ENCODE results near the gene ATP6AP1. TPM values are rescaled to one million over a fixed set of nuclear protein-coding genes. Genes with fewer than 3 reads are reported as not detected.
A peak's percentile ranks its signal among the peaks of the same experiment; 100 is the strongest.

ATP6AP1 gene
- polyA plus RNA-seq (2011; rRNA removed) (82.8 and 143 TPM in 2 replicates), polyA minus RNA-seq (2011; rRNA and poly(A)+ RNA removed) (69.2 and 87.3 TPM in 2 replicates)

GRCh38 chrX:154428176-154429171, at the start of gene ATP6AP1:
Gene ATP6AP1, plus strand, starts transcription at chrX:154428677. Its CDS starts 16 bp downstream, at chrX:154428693.
- ChIA-PET POLR2A (no interaction called here), CTCF (interaction anchor here (0.6 to 0.8 kb wide), 2 partner anchors 17 to 30 kb away, joined by 3 to 6 read pairs; partner anchors contain the start of genes RPL10 and TAFAZZIN)
- H3K4me3 ChIP-seq (ENCODE audit: low read depth, low read length) = peak within 1 kb of the TSS; percentile 66
- DNase-seq (ENCODE audit: low read depth) = peak; percentile 61
- no peak for TF ChIP-seq CTCF (IDR thresholded peaks at IDR 0.05; ENCODE audit: insufficient read depth, low read depth, low read length)
- H3K36me3 ChIP-seq (ENCODE audit: control insufficient read depth, insufficient read depth, low read length) = peaks cover 3% of the 10 kb centered on the region; the same call in 1 of the 2 replicates
- no peaks in the 10 kb centered on the region for H3K27me3 ChIP-seq (ENCODE audit: control insufficient read depth, insufficient read depth, low read length)

GRCh38 chrX:154378799-154379568, 49.5 kb upstream of the ATP6AP1 start, which contains the start of gene EMD:
Gene EMD, plus strand, starts transcription at chrX:154379295. Its CDS starts 190 bp downstream, at chrX:154379485.
- Histone ChIP-seq H3K27me3 (ENCODE audit: control insufficient read depth, insufficient read depth, low read length) (no peaks in the 10 kb centered on the region), H3K4me3 (ENCODE audit: low read depth, low read length) (peak within 1 kb of the TSS; percentile 69), H3K36me3 (ENCODE audit: control insufficient read depth, insufficient read depth, low read length) (peaks cover 6% of the 10 kb centered on the region; the same call in 1 of the 2 replicates)
- DNase-seq (ENCODE audit: low read depth) = peak; percentile 89
- ChIA-PET CTCF (interaction anchor here (1.0 kb wide), 1 partner anchor 19 kb away, joined by 3 read pairs; the partner anchor contains the start of gene RPL10), POLR2A (no interaction called here)
- TF ChIP-seq CTCF (IDR thresholded peaks at IDR 0.05; ENCODE audit: insufficient read depth, low read depth, low read length) = no peak

GRCh38 chrX:154379569-154379951, 48.9 kb upstream of the ATP6AP1 start:
- no peak for DNase-seq (ENCODE audit: low read depth)
- POLR2A ChIA-PET = no interaction called here
- CTCF ChIA-PET = interaction anchor here (1.0 kb wide), 1 partner anchor 18 kb away, joined by 3 read pairs; the partner anchor contains the start of gene RPL10
- H3K36me3 ChIP-seq (ENCODE audit: control insufficient read depth, insufficient read depth, low read length) = peaks cover 6% of the 10 kb centered on the region; the same call in 1 of the 2 replicates
- no peak for TF ChIP-seq CTCF (IDR thresholded peaks at IDR 0.05; ENCODE audit: insufficient read depth, low read depth, low read length)
- no peaks in the 10 kb centered on the region for H3K27me3 ChIP-seq (ENCODE audit: control insufficient read depth, insufficient read depth, low read length)
- H3K4me3 ChIP-seq (ENCODE audit: low read depth, low read length) = peak overlapping the region; percentile 69

GRCh38 chrX:154380153-154380552, 48.3 kb upstream of the ATP6AP1 start:
- TF ChIP-seq CTCF (IDR thresholded peaks at IDR 0.05; ENCODE audit: insufficient read depth, low read depth, low read length) = no peak
- Histone ChIP-seq H3K36me3 (ENCODE audit: control insufficient read depth, insufficient read depth, low read length) (peaks cover 6% of the 10 kb centered on the region; the same call in 1 of the 2 replicates), H3K27me3 (ENCODE audit: control insufficient read depth, insufficient read depth, low read length) (no peaks in the 10 kb centered on the region), H3K4me3 (ENCODE audit: low read depth, low read length) (peak overlapping the region; percentile 69)
- ChIA-PET POLR2A (no interaction called here), CTCF (interaction anchor here (1.0 kb wide), 1 partner anchor 18 kb away, joined by 3 read pairs; the partner anchor contains the start of gene RPL10)
- no peak for DNase-seq (ENCODE audit: low read depth)
